Ammon's horn (tissue), 1 donor: ENCODE measurements around the gene MS4A4E.
"Not testable (repeated sequence)": the region's sequence is repeated elsewhere in the genome, so short reads cannot be mapped to it uniquely, and the experiment has no call there.

Experiments
- DNase-seq: peaks from one replicate; pipeline ENCODE4 v3.0.0-alpha.2; 2016; ENCODE audit warnings: low spot score

Gene MS4A4E

DNA sequence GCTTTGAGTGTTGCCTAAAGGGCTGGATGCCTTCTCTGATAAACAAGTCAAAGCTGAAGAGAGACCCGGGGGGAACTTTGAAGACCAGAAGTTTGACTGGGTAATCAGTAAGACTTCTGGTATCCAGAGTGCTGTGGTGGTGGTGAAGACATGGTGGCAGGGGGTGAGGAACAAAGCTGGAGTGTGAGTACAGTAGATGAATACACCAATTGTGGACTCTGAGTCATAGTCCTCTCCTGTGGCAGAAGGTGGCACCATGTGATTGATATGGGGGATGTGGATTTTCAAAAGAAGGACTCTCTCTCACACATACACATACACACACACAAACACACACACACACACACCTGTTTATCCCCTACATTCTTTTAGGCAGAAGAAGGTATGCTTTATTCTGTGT, 72.4 kb downstream of the MS4A4E start:
- no peak for DNase-seq

DNA sequence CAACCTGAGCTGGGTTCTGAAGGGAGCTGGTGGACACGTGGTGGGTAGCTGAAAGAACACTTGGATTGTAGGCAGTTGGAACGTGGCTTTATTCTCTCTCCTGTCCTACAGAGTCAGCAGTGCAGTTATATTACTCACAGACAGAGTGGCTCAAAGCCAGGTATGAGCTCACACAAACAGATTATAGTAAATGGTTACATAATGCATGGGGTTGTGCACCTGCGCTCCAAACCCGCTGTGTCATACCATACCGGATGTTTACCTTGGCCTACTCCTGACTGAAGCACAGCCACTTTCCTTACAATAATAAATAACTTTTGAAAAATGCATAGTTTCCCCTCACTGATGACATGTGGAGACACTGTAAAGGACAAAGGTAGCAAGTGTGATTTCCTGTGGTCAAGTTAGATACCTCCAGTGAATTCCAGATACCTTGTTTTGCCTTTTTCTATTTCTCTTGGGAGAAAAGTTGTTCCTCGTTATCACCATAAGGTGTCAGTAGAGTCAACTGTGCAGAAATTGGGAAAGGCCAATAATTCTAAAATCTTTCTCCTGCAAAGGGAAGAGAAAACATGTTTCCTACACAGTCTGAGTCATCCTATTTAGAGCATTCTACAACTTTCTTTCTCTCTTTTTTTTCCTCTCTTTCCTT, 73.5 kb downstream of the MS4A4E start:
- no peak for DNase-seq

DNA sequence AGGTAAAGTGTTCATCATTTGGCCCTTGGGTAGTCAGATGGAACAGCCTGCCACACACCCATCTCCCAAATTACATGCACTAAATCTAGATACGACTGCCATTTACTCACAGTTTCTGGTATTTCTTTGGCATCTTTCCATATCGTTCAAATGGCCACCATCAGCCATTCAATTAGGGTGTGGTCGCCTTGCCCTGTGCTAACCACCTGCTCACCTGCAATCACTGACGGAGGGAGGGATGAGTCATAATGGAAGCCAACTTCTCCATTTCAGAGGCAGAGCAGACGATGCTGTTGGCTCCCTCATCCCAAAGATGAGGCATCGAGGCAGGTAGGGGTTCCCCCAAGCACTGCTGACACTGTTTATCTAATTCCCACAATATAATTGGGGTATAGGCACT, 74.6 kb downstream of the MS4A4E start:
- DNase-seq: no peak

DNA sequence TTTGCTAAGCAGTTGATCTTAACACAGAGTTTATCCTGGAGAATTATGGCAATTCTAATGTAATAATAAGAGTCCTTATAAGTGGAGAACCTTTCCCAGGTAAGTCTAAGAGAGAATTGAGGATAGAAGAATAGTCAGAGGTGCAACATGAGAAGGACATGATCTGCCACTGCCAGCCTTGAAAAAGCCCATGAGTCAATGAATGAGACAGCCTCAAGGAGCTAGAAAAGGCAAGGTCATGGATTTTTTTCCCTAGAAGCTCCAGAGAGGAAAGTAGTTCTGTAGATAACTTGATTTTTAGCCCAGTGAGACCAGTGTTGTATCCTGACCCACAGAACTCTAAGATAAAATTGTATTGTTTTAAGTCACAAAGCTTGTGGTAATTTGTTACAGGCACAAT, 77.0 kb downstream of the MS4A4E start:
- no peak for DNase-seq

DNA sequence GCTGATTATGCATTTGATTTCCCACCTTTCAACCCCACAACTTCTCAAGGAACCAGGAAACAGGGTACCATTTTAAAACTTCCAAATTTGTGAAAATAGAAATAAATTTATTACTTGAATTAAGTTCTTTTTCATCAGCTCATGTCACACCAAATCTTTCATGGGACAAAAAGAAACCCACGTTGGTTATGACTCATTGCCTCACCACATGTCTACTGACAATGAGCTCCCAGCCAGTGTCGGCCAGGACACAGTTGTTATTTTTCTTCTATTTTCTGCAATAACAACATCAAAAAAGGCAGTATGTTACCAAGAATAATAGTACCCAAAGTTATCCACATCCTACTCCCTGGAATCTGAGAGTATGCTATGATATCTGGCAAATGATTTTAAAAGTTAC, 77.4 kb downstream of the MS4A4E start:
- DNase-seq: no peak

DNA sequence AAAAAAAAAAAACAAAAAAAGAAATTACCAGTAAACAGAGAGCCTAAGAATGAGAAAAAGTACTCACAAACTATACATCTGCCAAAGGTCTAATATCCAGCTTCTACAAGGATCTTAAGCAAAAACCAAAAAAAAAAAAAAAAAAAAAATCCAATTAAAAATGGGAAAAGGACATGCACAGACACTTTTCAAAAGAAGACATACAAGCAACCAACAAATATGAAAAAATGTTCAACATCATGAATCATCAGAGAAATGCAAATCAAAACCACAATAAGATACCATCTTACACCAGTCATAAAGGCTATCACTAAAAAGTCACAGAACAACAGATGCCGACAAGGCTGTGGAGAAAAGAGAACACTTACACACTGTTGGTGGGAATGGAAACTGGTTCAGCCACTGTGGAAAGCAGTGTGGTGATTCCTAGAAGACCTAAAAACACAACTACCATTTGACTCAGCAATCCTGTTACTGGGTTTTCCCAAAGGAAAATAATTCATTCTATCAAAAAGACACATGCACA, 78.3 kb downstream of the MS4A4E start:
- DNase-seq: no peak

DNA sequence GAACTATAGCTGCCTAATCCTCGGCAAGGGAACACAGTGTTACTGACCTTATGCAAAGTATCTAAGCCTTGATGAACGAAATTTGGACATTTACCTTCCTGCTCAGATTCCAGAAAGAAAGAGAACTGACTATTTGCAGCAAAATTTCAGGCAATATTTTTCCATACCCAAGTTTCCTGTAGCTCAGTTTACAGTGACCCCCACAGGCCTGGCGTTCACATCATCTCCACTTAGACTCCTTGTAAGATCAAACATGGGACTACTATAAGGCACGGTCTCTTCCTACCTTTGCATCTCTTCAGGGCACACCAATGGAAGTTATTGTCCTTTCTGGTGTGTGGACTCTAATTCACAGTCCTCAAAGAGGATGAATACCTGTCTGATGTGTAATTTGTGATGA, 81.2 kb downstream of the MS4A4E start:
- DNase-seq: no peak

DNA sequence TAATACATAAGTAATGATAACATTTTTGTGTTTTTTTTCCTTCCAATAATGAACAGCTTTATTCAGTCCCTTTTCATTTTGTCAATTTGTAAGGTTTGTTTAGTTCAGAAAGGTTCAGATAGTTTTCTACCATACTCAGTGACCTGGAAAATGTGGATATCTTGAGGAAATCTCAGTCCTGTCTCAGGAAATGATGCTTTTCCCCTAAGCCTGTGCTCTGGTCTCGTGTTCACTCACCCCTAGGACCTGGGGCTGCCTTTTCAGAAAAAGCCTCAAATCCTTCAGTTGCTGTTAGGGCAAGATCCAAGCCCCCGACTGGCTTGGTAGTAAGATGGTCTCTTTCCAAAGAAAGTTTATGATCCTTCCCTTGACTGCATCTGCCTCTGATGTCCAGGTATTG, 81.8 kb downstream of the MS4A4E start:
- DNase-seq: no peak

DNA sequence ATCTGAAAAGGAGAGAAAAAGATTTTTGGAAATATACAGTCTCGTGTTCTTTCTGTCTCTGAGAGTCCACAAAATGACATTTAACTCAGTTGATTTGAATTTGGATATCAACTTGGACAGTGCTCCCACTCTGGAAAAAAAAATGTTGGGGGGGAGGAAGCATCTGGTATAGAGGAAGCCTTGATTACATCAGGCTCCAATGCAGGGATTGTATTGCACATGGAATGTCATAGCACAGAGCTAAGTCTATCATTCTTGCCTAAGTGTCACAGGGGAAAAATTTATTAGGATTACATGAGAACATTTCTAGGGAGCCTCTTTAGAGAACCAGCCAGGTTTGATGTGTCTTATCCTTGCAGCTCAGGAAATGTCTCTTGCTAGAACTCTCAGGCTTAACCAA, 83.1 kb downstream of the MS4A4E start:
- DNase-seq: no peak

DNA sequence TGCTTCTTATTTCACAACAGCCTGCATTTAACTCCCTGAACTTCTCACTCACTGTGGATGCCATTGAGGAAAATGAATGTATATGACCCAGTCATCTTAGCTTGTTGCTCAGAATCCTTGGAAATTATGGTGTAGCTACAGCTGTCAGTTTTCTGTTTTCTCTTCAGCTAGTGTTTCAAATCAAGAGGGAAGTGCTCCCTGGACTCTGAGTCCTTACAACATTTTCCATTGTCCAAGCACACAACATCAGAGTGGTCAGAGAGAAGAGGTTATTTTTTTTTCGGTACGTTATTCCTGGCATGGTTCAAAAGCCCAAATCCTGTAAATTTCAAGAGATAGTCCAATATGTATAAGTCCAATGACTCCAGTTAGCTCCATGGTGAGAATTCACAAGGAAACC, 83.7 kb downstream of the MS4A4E start:
- no peak for DNase-seq

DNA sequence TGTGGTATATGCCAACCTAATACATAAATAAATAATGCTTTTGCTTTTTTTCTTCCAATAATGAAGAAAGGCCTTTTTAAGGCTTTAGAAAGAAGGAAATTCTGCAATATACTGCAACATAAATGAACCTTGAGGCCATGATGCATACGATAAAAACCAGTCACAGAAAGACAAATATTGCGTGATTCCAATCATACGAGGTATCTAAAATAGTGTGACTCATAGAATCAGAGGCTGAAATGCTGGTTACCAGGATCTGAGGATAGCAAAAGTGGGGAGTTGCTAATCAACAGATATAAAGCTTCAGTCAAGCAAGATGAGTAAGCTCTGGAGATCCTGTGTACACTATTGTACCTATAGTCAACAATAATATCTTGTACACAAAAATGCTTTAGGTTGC, 84.3 kb downstream of the MS4A4E start:
- no peak for DNase-seq

DNA sequence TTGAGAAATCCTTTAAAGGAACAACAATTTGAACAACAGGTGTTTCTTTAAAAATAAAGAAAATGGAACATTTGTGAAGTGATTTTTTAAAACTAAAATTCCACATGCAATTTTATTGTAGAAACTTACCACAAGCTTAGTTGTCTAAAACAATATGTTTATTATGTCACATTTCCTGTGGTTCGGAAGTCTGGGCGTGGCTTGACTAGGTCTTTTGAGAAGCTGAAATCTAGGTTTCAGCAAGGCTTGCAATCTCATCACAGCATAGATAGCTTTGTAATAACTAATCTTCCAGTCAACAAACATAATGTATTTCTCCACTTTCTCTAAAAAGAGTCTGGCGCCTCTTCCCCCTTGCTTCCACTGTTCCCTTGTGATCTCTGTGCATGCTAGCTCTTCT, 87.0 kb downstream of the MS4A4E start:
- DNase-seq: no peak

DNA sequence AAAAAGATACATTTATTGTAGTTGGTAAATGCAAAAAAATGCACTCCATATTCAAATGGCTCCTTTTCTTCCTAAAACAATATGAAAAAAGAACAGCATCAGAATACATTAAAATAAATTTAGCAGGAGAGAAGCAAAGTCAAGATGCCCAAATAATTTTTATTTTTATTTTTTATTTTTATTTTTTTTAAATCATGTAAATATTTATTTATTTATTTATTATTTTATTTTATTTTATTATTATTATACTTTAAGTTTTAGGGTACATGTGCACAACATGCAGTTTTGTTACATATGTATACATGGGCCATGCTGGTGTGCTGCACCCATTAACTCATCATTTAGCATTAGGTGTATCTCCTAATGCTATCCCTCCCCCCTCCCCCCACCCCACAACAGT, 90.2 kb downstream of the MS4A4E start:
- not testable (repeated sequence) for DNase-seq

DNA sequence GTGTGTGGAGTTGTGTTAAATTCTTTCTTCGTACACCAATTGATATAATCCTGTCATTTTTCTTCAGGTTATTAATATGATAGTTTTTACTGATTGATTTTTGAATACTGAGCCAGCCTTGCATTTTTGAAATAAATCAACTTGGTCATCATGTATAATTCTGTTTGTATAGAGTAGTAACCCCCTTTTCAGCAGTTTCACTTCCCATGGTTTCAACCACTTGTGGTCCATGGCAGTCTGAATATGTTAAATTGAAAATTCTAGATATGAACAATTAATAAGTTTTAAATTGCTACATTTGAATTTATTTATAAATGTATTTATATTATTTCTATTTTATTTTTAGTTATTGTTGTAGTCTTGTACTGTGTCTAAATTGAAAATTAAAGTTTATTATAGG, 92.7 kb downstream of the MS4A4E start:
- DNase-seq: no peak
